COR-L47 (cell line): ENCODE measurements around the gene HSF2BP.
"Not testable (repeated sequence)": the region's sequence is repeated elsewhere in the genome, so short reads cannot be mapped to it uniquely, and the experiment has no call there.

Experiments used
- DNase-seq: peaks from one replicate; lab custom pipeline; 2025; lab: John Stamatoyannopoulos, UW

Gene HSF2BP

GRCh38 chr21:43659136-43660000 lies at the start of gene HSF2BP, which contains the start of gene RRP1B:
HSF2BP (minus strand) TSS chr21:43659488; CDS start chr21:43658096, 1,392 bp downstream.
RRP1B (plus strand) TSS chr21:43659560; CDS start chr21:43659665, 105 bp downstream.
- DNase-seq, result peak; percentile 84

DNA sequence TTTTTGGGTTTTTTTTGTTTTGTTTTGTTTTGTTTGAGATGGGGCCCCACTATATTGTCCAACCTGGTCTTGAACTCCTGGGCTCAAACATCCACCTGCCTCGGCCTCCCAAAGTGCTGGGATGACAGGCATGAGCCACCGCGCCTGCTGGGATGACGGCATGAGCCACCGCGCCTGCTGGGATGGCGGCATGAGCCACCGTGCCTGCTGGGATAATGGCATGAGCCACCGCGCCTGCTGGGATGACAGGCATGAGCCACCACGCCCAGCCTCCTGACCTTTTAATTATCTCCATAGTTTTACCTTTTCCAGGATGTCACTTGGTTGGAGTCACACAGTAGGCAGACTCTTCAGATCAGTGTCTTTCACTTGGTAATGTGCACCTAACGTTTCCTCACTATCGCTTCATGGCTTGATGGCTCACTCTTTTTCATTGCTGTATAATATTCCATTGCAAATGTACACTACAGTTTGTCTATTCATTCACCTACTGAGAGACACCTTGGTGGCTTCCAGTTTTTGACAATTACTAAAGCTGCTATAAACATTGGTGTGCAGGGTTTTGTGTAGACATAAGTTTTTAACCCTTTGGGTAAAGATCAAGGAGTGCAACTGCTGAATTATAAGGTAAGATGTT lies 49.6 kb upstream of the HSF2BP start:
- no peak for DNase-seq

DNA sequence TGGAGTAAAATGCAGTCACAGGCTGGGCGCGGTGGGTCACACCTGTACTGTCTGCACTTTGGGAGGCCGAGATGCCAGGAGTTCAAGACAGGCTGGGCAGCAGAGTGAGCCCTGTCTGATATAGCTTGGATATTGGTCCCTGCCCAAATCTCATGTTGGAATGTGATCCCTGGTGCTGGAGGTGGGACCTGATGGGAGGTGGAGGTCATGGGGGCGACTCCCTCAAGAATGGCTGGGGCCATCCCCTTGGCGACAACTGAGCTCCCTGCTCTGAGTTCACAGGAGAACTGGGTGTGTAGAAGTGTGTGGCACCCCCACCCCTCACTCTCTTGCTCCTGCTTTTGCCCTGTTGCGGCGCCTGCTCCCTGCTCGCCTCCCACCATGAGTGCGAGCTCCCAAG lies 48.2 kb upstream of the HSF2BP start:
- no peak for DNase-seq

DNA sequence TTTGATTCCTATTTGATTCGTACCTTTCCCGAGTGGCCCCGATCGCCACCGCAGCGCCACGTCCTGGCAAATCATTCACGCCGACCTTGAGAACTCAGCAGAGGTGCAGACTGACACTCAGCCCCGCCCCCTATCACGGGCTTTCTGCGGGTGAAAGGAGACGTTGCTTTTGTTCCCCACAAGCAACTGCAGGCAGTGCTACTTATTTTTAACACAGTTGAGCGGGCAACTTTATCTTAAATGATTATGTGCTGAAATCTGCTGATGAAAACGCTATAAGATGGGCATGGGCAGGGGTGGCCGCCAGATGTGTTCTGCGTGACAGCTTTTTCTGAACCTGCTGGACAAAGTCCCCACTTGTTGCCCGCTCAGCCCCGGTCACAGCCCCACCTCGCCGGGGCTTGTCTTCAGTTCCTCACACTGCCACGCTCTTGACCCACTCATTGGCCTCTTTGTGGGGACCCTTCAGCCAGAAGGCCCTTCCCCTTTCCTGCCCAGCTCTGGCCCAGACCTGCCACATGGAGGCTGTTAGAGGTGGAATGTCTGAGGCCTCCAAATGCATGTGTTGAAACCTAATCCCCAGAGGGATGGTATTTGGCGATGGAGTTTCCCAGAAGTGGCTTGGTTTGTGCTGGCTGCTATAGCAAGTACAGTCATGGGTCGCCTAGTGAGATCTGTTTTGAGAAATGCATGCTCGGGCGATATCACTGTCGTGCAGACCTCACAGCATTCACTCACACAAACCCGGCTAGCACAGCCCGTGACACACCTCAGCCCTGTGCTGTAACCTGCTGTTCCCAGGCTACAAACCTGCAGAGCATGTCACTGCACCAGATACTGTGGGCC lies 44.0 kb upstream of the HSF2BP start:
- no peak for DNase-seq

GRCh38 chr21:43702785-43703034 lies 43.4 kb upstream of the HSF2BP start:
- no peak for DNase-seq

- no peak for DNase-seq
Measured at GRCh38 chr21:43701936-43702784, 42.9 kb upstream of the HSF2BP start.

GRCh38 chr21:43699933-43700599 lies 40.8 kb upstream of the HSF2BP start:
- no peak for DNase-seq

GRCh38 chr21:43699492-43699777 lies 40.1 kb upstream of the HSF2BP start:
- DNase-seq, result not testable (repeated sequence)

DNA sequence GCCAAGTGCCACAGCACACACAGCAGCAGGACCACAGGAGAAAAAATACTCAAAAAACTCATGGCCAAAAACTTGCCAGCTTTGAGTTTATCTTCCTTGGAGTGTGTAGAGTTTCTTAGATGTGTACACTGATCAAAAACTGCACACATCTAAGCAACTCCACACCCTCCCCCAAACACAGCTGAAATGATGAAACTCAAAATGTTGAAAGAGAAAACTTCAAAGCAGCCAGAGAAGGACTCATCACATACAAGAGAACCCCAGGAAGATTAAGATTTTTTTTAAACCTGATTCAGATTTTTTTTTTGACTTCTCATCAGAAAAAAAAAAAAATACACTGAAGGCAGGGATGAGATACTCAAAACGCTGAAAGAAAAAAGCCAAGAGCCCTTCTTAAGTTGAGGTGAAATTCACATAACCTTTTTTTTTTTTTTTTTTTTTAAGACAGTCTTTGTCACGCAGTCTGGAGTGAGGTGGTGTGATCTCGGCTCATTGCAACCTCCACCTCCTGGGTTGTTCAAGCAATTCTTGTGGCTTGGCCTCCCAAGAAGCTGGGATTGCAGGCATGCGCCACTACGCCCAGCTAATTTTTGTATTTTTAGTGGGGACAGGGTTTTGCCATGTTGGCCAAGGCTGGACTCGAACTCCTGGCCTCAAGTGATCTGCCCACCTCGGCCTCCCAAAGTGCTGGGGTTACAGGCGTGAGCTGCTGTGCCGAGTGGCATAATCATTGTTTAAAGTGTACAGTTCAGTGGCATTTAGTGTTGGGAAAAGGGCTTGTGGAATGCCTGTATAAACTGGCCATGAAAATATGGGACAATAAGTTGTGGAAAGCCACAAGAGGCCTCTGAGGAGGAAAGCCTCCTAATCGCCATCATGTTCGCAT lies 38.7 kb upstream of the HSF2BP start:
- DNase-seq, result no peak

DNA sequence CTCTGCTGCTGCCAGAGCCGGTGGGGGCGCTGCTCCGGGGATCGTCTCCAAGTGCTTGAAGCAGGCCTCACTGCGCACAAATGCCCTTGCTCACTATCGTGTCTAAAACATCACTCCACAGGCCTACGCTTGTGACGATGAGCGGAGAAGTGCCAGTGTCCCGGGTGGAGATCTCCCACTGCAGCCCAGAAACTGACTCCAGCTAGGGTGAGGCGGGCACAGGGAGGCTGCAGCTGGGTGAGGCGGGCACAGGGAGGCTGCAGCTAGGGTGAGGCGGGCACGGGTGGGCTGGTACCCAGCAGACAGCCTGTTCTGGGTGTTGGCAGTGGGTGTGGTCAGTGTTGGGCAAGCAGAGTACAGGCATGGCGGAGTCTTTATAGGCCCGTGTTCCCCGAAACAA lies 36.9 kb upstream of the HSF2BP start:
- no peak for DNase-seq

- no peak for DNase-seq
Measured at GRCh38 chr21:43694437-43695079, 35.3 kb upstream of the HSF2BP start.

DNA sequence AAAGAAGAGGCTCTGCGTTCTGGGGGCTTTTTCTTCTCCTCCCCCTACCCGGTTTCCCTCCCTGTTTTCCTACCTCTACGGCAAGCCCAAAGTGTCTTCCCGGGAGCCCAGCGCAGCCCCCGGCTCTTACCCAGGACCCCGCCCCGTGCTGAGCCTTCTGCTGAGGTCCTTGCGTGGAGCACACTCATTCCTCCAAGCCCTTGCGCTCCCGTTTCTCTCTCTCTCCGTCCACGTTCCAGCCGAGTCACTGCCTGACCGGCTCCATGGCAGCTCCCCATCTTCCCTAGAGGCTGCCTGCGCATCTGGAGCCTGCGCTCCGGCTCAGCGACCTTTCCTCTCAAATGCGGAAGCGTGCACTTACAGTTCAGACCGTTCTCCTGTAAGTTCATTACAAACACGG lies 34.7 kb upstream of the HSF2BP start:
- DNase-seq, result no peak

DNA sequence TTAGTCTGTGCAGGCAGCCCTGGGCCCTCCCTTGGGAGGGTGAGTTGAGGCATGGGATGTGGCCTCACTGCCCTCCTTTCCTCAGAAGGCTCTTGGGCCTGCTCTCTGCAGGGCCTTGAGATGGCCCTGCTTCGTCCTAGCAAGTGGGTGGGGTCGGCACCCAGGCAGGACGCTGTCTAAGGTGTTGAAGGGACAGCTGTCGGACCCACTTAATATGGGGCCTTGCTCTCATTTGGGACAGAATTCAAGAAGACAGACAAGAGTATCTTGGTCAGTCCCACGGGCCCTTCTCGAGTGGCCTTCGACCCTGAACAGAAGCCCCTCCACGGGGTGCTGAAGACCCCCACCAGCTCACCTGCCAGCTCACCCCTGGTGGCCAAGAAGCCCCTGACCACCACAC lies 33.7 kb upstream of the HSF2BP start:
- no peak for DNase-seq

DNA sequence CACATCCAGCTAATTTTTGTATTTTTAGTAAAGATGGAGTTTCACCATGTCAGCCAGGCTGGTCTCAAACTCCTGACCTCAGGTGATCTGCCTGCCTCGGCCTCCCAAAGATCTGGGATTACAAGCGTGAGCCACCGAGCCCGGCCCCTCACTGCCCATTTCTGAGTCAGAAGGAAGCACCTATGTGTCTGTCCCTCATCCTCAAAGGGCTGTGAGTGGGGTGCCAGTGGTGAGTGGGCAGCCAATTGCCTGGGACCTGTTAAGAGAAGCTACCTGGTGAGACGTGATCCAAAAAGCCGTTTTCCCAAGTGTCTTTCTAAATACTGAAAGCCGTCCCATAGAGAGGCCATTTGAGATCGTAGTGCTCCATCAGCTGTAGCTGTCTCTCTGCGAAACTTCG lies 32.5 kb upstream of the HSF2BP start:
- DNase-seq, result no peak

- DNase-seq, result no peak
Measured at GRCh38 chr21:43691086-43691795, 32.0 kb upstream of the HSF2BP start.

GRCh38 chr21:43690346-43690745 lies 31.1 kb upstream of the HSF2BP start:
- DNase-seq, result no peak

DNA sequence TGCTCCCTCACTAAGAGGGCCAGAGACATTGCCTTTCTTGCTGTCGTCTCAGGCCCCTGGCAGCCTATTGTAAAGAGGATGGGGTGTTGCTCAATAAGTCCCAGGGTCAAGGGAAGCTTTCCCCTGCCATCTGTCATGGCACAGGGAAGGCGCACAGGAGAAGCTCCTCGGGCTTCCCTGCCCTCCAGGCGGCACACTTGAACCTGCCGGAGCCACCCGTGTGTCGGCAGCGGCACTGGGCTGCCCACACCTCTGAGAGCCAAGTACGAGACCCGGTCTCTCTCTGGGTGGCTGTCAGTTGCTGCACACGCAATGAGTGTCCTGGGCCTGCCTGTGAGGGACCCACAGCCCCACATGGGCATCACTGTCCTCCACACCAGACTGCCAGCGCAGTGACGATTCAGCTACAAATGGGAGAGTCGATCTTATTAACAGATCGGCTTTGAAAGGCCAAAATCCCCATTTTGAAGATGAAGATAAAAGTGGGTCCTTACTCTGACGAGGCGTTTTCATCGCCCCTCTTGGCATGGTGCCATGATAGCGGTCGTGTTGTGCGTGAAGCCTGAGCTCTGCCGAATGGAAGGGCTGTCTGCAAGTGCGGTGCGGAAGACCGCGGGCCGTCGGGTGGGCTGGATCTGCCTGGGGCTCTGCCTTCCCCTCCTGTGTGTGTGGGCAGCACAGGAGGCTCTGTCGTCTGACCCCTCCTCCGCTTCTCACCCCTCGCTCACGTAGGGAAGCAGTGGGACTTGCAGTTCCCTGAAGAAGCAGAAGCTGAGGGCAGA lies 30.5 kb upstream of the HSF2BP start:
- DNase-seq, result no peak

DNA sequence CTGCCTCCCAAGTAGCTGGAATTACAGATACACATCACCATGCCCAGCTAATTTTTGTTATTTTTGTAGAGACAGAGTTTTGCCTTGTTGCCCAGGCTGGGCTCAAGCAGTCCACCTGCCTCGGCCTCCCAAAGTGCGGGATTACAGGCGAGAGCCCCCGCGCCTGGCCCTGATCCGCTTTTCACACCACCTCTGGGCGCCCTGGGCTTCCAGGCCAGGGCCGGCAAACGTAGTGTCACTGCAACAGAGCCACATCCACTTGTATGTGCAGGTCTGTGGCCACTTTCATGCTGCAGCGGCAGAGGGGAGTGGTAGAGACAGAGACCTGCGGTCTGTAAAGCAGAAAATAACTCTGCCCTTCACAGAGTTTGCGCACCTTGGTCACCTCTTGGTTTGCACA lies 29.6 kb upstream of the HSF2BP start:
- no peak for DNase-seq
